Stimulated activated CD8-positive, alpha-beta memory T cell treated with anti-CD3 and anti-CD28 coated beads, Interleukin-15, amount 100 ng/mL, for 48 hours (primary cell): ENCODE measurements around the gene CARD11.

Experiments used
- DNase-seq, 2 donors: peaks; one replicate each; pipeline ENCODE4 v3.0.0-alpha.2; 2020; ENCODE audit warnings: low read depth in 2 of 2

The CARD11 gene

GRCh38 chr7:2941216-2941859 lies 102.3 kb downstream of the CARD11 start:
- no peak for DNase-seq

DNA sequence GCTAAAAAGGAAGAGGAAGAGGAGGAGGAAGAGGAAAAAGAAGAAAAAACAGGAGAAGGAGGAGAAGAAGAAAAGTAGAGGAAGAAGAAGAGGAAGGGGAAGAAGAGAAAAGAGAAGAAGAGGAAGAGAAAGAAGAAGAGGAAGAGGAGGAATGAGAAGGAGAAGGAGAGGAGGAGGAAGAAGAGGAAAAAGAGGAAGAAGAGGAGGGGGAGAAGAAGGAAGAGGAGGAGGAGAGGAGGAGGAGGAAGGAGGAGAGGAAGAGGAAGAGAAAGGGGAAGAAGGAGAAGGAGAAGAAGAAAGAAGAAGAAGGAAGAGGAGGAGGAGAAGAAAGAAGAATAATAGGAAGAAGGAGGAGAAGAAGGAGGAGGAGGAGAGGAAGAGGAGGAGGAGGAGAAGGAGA lies 103.2 kb downstream of the CARD11 start:
- DNase-seq, result no peak

GRCh38 chr7:2939193-2939885 lies 104.3 kb downstream of the CARD11 start:
- DNase-seq, result no peak

- no peak for DNase-seq
Measured at GRCh38 chr7:2938514-2939192, 105.0 kb downstream of the CARD11 start.

DNA sequence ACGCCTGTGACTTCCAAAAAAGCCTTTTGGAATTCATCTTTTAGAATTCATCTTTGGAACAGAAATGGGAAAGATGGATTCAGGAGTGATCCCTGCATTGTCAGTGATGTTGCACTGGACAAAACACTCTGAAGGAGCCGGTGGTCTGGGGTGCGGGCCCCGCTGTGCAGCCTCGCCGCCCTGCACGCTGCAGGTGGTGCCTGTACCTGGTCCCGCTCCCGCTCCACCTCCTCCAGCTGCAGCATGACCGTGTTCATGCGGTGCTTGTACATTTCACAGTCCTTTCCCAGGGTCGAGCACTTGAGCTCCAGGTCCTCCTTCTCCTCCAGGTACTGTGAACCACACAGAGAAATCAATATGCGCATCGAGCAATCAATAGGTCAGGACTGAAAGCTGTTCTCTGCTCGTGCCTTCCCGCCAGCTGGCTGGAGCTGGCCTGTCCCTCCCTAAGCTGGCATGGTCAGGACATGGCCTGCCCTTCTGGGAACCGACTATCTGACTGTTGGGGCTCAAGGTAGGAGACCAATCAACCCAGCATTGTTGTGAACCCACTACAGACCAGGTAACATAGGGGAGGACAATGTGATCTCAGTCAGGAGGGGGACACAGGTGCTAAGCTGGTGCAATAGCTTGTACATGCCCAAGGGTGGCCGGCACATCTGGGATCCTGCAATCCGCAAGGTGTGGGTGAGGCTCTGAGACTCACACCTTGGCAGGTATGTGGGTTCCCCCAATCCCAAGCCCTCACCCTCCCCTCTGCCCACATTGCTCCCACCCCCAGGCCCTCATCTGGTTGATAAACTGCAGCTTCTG lies 105.8 kb downstream of the CARD11 start:
- DNase-seq, result no peak

GRCh38 chr7:2936891-2937580 lies 106.6 kb downstream of the CARD11 start:
- no peak for DNase-seq

GRCh38 chr7:2936301-2936700 lies 107.4 kb downstream of the CARD11 start:
- no peak for DNase-seq

GRCh38 chr7:2934984-2935740 lies 108.5 kb downstream of the CARD11 start:
- no peak for DNase-seq

- DNase-seq, result peak in 1 of 2 donors; percentile 50
Measured at GRCh38 chr7:2934211-2934731, 109.4 kb downstream of the CARD11 start.

GRCh38 chr7:2932402-2933251 lies 111.0 kb downstream of the CARD11 start:
- no peak for DNase-seq

DNA sequence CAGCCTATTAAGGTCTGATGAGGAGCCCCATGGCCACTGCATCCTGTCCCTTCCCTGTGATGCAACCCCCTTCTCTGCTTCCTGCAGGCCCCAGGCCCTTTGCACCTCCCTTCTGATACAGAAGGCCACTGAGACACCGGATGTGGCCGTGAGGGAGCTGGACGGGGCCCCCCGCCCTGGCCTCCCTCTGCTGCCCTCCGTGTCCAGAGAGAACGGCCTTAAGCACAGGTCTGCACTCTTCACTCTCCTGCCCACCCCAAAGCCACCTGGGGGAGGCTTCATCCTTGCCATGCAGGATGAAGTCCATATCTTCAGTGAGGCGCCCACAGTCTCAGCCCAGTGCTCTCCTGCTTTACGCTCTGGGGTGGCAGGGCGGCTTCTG lies 112.6 kb downstream of the CARD11 start:
- no peak for DNase-seq

GRCh38 chr7:2930310-2931033 lies 113.2 kb downstream of the CARD11 start:
- DNase-seq, result no peak

- no peak for DNase-seq
Measured at GRCh38 chr7:2929321-2930201, 114.1 kb downstream of the CARD11 start.

DNA sequence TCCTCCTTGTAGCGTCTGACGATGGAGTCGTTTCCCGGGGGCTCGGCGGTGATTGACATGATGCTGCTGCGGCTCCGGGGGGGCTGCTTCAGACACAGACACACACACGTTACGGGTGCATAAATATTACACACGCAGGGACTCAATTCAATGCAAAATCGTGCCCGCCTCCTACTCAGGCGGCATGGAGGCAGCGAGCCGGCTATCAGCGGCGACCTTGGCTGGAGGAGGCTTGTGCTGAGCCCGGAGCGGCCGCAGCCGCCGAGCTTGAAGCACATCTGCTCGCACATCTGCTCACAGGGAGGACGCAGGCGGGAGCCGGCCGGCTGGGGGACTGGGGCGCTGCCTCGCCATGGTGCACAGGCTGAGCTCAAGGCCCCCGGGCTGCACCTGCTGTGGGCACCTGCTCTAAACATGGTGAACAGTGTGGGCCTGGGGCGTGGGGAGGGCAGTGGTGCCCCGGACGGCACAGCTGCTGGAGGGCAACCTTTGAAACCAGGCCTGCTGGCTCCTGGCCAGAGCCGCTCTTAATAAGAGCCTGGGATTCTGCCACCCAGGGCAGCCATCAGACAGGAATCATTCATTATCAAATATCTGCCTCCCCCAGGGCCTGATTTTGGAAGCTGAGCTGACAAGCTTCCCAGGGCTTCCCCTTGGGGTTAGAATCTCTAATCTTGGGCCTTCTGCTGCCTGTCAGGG lies 114.9 kb downstream of the CARD11 start:
- DNase-seq, result no peak

- no peak for DNase-seq
Measured at GRCh38 chr7:2928256-2928612, 115.4 kb downstream of the CARD11 start.

DNA sequence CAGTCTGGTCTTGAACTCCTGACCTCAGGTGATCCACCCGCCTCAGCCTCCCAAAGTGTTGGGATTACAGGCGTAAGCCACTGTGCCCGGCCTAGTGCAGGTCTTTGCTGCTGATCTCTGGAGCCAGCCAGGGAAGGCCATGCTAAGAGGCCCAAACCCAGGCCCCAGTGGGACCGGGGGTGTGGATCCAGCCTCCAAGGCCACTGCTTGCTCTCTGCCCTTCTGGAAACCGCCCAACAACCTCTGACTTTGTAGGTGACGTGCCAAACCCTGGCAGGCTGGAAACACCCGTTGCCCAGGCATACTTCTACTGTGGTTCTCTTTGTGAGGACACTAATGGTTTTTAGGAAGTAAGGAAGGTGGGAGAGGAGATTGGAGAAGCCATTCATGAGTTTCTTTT lies 116.1 kb downstream of the CARD11 start:
- no peak for DNase-seq

DNA sequence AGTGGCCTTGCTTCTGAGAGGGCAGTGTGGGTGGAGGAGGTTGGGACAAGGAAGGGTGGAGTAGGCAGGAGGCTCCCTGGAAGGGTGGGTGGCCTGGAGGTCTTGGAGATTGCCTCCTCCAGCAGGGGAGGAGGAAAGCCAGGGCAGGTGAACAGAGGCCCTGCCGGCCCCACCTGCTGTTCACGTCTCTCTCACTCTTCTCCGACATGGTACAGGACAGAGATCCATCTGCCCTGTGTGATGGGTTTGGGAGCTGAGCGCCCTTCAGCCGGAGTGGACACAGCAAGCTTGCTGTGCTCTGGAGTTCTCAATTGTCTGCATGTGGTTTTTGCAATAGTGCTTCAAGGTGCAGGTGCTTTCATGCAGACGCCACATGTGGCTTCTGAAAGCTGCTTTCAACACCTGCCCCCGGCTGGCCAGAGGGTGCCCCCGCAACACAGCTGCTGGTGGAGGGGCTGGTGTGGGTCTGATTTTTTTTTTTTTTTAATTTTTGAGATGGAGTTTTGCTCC lies 116.7 kb downstream of the CARD11 start:
- no peak for DNase-seq
